Body of pancreas (tissue), 4 donors: ENCODE results near the gene NUF2. TPM values are rescaled to one million over a fixed set of nuclear protein-coding genes. Genes with fewer than 3 reads are reported as not detected.

ENCODE experiments used
- ATAC-seq: fragments of 150-250 bp; one replicate; pipeline ENCODE4 v1.9.1; 2016
- DNase-seq, 4 donors: peaks; one replicate each; pipeline ENCODE4 v3.0.0-alpha.2; 2019
- H3K27ac ChIP-seq, 4 donors: fragments of 200-600 bp; sonication (generic); 1 replicate in 3 of 4; 2 replicates in 1 of 4; pipeline versions ENCODE4 v1.5.1 to v1.6.1; 2016 to 2019; ENCODE audit warnings: mild to moderate bottlenecking in 1 of 4, mixed read lengths in 1 of 4, moderate library complexity in 1 of 4
- H3K27me3 ChIP-seq, 2 donors: fragments of 200-600 bp; sonication (generic); one replicate each; pipeline ENCODE4 v1.6.0; 2016; ENCODE audit warnings: mild to moderate bottlenecking in 1 of 2
- H3K36me3 ChIP-seq, 2 donors: fragments of 200-600 bp; sonication (generic); replicated peaks in 1 of 2; 2 replicates each; pipeline ENCODE4 v1.5.1; 2016; ENCODE audit warnings: low read depth in 2 of 2; ENCODE audit not compliant: insufficient read depth in 1 of 2
- H3K4me1 ChIP-seq: fragments of 200-600 bp; sonication (generic); one replicate; pipeline ENCODE4 v1.6.0; 2016
- H3K4me3 ChIP-seq, 2 donors: fragments of 200-600 bp; sonication (generic); 1 replicate in 1 of 2; 2 replicates in 1 of 2; pipeline ENCODE4 v1.5.1; 2016 to 2019
- H3K9me3 ChIP-seq, 3 donors: fragments of 200-600 bp; sonication (generic); 1 replicate in 2 of 3; 2 replicates in 1 of 3; pipeline ENCODE4 v1.5.1; 2016
- CTCF ChIP-seq, 7 experiments: fragments of 450-650 bp in 4 of 7; fragments of 200-600 bp in 3 of 7; sonication (generic) in 3 of 7; IDR thresholded peaks; one replicate each; pipeline ENCODE4 v1.5.1; 2016 to 2019; ENCODE audit warnings: antibody characterized with exemption in 7 of 7
- POLR2A ChIP-seq, 3 donors: fragments of 450-650 bp; IDR thresholded peaks; one replicate each; pipeline ENCODE4 v1.6.1; 2016; ENCODE audit warnings: antibody characterized with exemption in 3 of 3, mild to moderate bottlenecking in 2 of 3
- WGBS, 2 donors: methylation state at CpG; one replicate each; pipeline ENCODE4 v1.1.5; 2017; 5-methylcytosine and 5-hydroxymethylcytosine counted together
- intact Hi-C: fragments of 100-400 bp; cut with DNase I; formaldehyde crosslinking; loops from one replicate; pipeline ENCODE4 v1.15.1; 2023
- total RNA-seq, 2 donors: library from RNA; depleted of rRNA; stranded (reverse); fragments of >200 nt; gene quantifications; one replicate each; pipeline ENCODE4 v1.1.0, GENCODE V29; 2016

Gene NUF2
- total RNA-seq, 2 donors from 2014 or later, result 0.66 TPM; not detected in 1

- Histone ChIP-seq H3K9me3 (no peaks in the 10 kb centered on the region), H3K27ac (no peak overlapping the region), H3K4me3 (no peak overlapping the region), H3K36me3 (no peaks in the 10 kb centered on the region), H3K27me3 (no peaks in the 10 kb centered on the region), H3K4me1 (no peaks in the 10 kb centered on the region)
- intact Hi-C loops, result no loop called here
- DNase-seq (no peak), ATAC-seq (no peak)
- 1 to 13% methylated on average over 2 of the region's 2 CpGs for WGBS, 2 donors
- no peak for TF ChIP-seq CTCF (IDR thresholded peaks at IDR 0.05)
- TF ChIP-seq POLR2A (IDR thresholded peaks at IDR 0.05), result no peak
These were observed 59.9 kb downstream of the NUF2 start for GRCh38 chr1:163381487-163382184.

DNA sequence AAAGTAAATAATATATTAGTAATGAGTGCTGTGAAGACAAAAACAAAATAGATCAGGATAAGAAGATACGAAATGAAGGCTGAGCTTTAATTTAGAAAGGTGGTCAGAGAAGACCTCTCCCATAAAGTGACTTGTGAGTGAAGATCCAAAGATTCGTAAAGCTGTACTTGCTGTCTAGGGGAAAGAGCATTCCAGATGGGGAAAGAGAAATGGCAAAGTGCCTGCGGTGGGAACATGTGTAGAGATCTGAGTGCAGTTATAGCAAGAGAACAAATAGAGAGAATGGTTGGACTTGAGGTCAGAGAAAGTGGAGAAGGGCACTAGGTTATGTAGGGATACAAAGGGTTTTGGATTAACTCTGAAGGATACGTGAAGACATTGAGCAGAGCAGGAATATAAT lies 60.6 kb downstream of the NUF2 start:
- DNase-seq (no peak), ATAC-seq (no peak)
- intact Hi-C loops, result no loop called here
- Histone ChIP-seq H3K4me1 (no peaks in the 10 kb centered on the region), H3K9me3 (no peaks in the 10 kb centered on the region), H3K27ac (no peak overlapping the region), H3K4me3 (no peak overlapping the region), H3K27me3 (no peaks in the 10 kb centered on the region), H3K36me3 (no peaks in the 10 kb centered on the region)
- WGBS, 2 donors, result 67 to 68% methylated on average over 4 of the region's 4 CpGs
- no peak for TF ChIP-seq CTCF (IDR thresholded peaks at IDR 0.05)
- TF ChIP-seq POLR2A (IDR thresholded peaks at IDR 0.05), result no peak

DNA sequence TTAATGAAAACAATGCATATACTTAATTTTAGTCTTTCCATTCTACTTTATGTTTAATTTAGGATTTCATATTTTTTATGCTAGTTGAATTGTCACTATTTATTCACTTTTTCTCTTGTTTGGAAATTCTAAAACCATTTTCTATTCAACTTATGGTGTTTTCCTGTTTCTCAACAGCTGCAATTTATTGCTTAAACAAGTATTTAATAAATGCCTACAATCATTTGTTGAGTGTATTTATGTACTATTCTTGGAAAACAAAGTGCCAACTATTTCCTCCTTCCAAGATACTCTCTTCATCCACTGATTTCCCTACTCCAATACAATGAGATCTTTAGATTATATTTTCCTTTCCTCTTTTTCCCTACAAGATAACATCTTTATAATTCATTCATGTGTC lies 65.4 kb downstream of the NUF2 start:
- H3K36me3 ChIP-seq, result no peaks in the 10 kb centered on the region
- no peak for TF ChIP-seq CTCF (IDR thresholded peaks at IDR 0.05)
- no peak for TF ChIP-seq POLR2A (IDR thresholded peaks at IDR 0.05)
- no peaks in the 10 kb centered on the region for H3K9me3 ChIP-seq
- no peak overlapping the region for H3K27ac ChIP-seq
- no peaks in the 10 kb centered on the region for H3K27me3 ChIP-seq
- DNase-seq, result no peak
- no peak overlapping the region for H3K4me3 ChIP-seq
- ATAC-seq, result no peak
- intact Hi-C loops, result no loop called here
- H3K4me1 ChIP-seq, result no peaks in the 10 kb centered on the region

DNA sequence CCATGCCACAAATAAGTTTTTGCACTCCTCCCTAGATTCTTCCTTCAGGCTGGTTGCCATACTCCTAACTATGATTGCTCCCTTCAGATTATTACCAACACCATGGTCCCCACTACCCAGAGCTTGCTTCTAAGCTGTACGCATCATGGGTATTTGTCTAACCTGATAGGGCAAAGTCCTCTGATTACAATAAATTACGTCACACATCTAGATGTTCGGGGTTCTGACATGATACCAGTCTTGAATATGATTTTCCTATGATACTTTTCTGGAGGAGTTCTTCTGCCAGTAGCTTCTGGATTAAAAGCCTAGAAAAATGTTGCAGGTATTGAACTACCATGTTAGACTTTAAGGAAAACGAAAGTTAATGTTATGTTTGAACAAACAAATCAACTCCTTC lies 67.2 kb downstream of the NUF2 start:
- H3K9me3 ChIP-seq, result no peaks in the 10 kb centered on the region
- no peak overlapping the region for H3K27ac ChIP-seq
- no peaks in the 10 kb centered on the region for H3K27me3 ChIP-seq
- no peak overlapping the region for H3K4me3 ChIP-seq
- DNase-seq, result no peak
- TF ChIP-seq POLR2A (IDR thresholded peaks at IDR 0.05), result no peak
- no peak for TF ChIP-seq CTCF (IDR thresholded peaks at IDR 0.05)
- no peaks in the 10 kb centered on the region for H3K36me3 ChIP-seq
- intact Hi-C loops, result no loop called here
- WGBS, 2 donors, result 29 to 53% methylated on average over 4 of the region's 4 CpGs
- ATAC-seq, result no peak
- H3K4me1 ChIP-seq, result no peaks in the 10 kb centered on the region

DNA sequence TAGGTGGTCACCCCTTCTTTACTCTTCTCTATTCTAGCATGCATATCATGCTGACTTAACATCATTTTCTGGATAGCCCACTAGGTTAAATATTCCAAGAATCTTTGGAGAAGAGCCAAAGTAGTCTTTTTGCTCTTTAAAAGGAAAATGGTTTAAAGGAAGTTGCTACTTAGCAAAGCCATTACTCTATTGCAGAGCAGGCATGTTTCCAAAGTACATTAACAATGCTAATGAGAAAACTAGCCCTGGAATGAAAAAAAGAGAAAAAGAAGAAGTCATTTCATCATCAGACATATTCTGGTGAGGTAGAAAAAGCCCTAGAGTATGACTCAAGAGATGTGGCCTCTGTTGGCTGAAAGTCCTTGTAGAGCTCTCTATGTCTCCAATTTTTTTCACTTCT lies 74.0 kb downstream of the NUF2 start:
- no peak for ATAC-seq
- Histone ChIP-seq H3K36me3 (no peaks in the 10 kb centered on the region), H3K4me1 (no peaks in the 10 kb centered on the region), H3K27ac (no peak overlapping the region), H3K9me3 (no peaks in the 10 kb centered on the region), H3K27me3 (no peaks in the 10 kb centered on the region), H3K4me3 (no peak overlapping the region)
- DNase-seq, result no peak
- TF ChIP-seq CTCF (IDR thresholded peaks at IDR 0.05) (no peak), POLR2A (IDR thresholded peaks at IDR 0.05) (no peak)
- intact Hi-C loops, result no loop called here
